Activated CD8-positive, alpha-beta memory T cell treated with anti-CD3 and anti-CD28 coated beads for 36 hours (primary cell): Measurements from ENCODE around the gene IRGC. TPM values are rescaled to one million over a fixed set of nuclear protein-coding genes. Genes with fewer than 3 reads are reported as not detected.

Experiments used
- CTCF ChIA-PET: fragments of 350-600 bp; sonication (Branson Sonifier 250); formaldehyde crosslinking; loops from one replicate; lab custom pipeline; 2021; ENCODE audit warnings: antibody characterized with exemption; lab: Charles Lee
- POLR2A ChIA-PET: fragments of 350-600 bp; sonication (Branson Sonifier 250); formaldehyde crosslinking; loops from one replicate; lab custom pipeline; 2021; ENCODE audit warnings: antibody characterized with exemption; lab: Charles Lee
- total RNA-seq, 2 experiments: library from RNA; stranded (reverse); gene quantifications; one replicate each; pipeline ENCODE4 v1.2.3, GENCODE V29; 2021

Gene IRGC
- total RNA-seq, 2 experiments from 2014 or later, result not detected

GRCh38 chr19:43764684-43765083 lies 48.8 kb downstream of the IRGC start:
- CTCF ChIA-PET, result interaction anchor here (1.1 to 6.5 kb wide), 5 partner anchors 11 to 64 kb away, joined by 3 to 120 read pairs (median 46); partner anchors contain the start of genes KCNN4 and SMG9
- POLR2A ChIA-PET, result interaction anchor here (0.7 to 3.1 kb wide), 6 partner anchors 11 to 95 kb away, joined by 3 to 57 read pairs (median 4); partner anchors contain the start of genes KCNN4, PLAUR and SMG9

GRCh38 chr19:43765109-43765876 lies 49.4 kb downstream of the IRGC start:
- ChIA-PET POLR2A (interaction anchor here (0.5 to 3.1 kb wide), 7 partner anchors 11 to 263 kb away, joined by 3 to 57 read pairs (median 5); partner anchors contain the start of genes KCNN4, PLAUR and SMG9), CTCF (interaction anchor here (1.1 to 6.5 kb wide), 7 partner anchors 12 to 64 kb away, joined by 3 to 120 read pairs (median 11); partner anchors contain the start of genes KCNN4 and SMG9)

- ChIA-PET CTCF (interaction anchor here (0.6 to 6.5 kb wide), 11 partner anchors 9 to 148 kb away, joined by 3 to 120 read pairs (median 4); partner anchors contain the start of genes KCNN4 and SMG9), POLR2A (interaction anchor here (2.1 kb wide), 1 partner anchor 9 kb away, joined by 6 read pairs; no protein-coding TSS in a partner anchor)
Measured at GRCh38 chr19:43766755-43767043, 50.8 kb downstream of the IRGC start.

- POLR2A ChIA-PET, result interaction anchor here (0.6 kb wide), 1 partner anchor 234 kb away, joined by 3 read pairs; the partner anchor contains the start of gene ZNF575
Measured at GRCh38 chr19:43767316-43767715, 51.4 kb downstream of the IRGC start.

GRCh38 chr19:43767818-43768217 lies 51.9 kb downstream of the IRGC start:
- POLR2A ChIA-PET, result interaction anchor here (0.6 kb wide), 1 partner anchor 235 kb away, joined by 3 read pairs; the partner anchor contains the start of gene ZNF575
- CTCF ChIA-PET, result interaction anchor here (1.1 to 6.5 kb wide), 4 partner anchors 11 to 21 kb away, joined by 3 to 120 read pairs (median 55); partner anchors contain the start of genes KCNN4 and SMG9

More at GRCh38 chr19:43767316-43767715, 51.4 kb downstream of the IRGC start:
- CTCF ChIA-PET, result interaction anchor here (3.3 to 6.5 kb wide), 3 partner anchors 12 to 21 kb away, joined by 46 to 120 read pairs (median 64); partner anchors contain the start of genes KCNN4 and SMG9

GRCh38 chr19:43768273-43769050 lies 52.6 kb downstream of the IRGC start:
- ChIA-PET POLR2A (interaction anchor here (1.2 kb wide), 1 partner anchor 14 kb away, joined by 5 read pairs; the partner anchor contains the start of gene SMG9), CTCF (interaction anchor here (1.0 to 6.5 kb wide), 4 partner anchors 10 to 23 kb away, joined by 3 to 120 read pairs (median 24); partner anchors contain the start of gene KCNN4)

- ChIA-PET CTCF (interaction anchor here (1.0 to 6.5 kb wide), 2 partner anchors 10 to 24 kb away, joined by 3 to 120 read pairs; partner anchors contain the start of gene KCNN4), POLR2A (interaction anchor here (1.2 kb wide), 1 partner anchor 15 kb away, joined by 5 read pairs; the partner anchor contains the start of gene SMG9)
Measured at GRCh38 chr19:43769256-43769655, 53.4 kb downstream of the IRGC start.

Other genes with a start within 250 kb of the IRGC start
- gene PHLDB3, start 211.3 kb upstream of the IRGC start, total RNA-seq, result 10 to 100 TPM; 13.4 to 14.5 TPM
- gene ETHE1, start 188.9 kb upstream of the IRGC start, total RNA-seq, result 10 to 100 TPM; 41.6 to 42.0 TPM
- 1 to 10 TPM; 1.3 to 2.2 TPM for gene ZNF575, start 182.9 kb upstream of the IRGC start, total RNA-seq
- 10 to 100 TPM; 33.1 to 39.5 TPM for gene XRCC1, start 140.5 kb upstream of the IRGC start, total RNA-seq
- gene PINLYP, start 140.3 kb upstream of the IRGC start, total RNA-seq, result 10 to 100 TPM; 14.9 to 15.1 TPM
- gene IRGQ, start 119.9 kb upstream of the IRGC start, total RNA-seq, result 10 to 100 TPM; 27.7 to 28.1 TPM
- 10 to 100 TPM; 21.0 TPM for gene ZNF576, start 119.5 kb upstream of the IRGC start, total RNA-seq
- under 1 TPM; 0.08 to 0.40 TPM for gene SRRM5, start 104.0 kb upstream of the IRGC start, total RNA-seq
- gene ZNF428, start 96.4 kb upstream of the IRGC start, total RNA-seq, result 10 to 100 TPM; 19.8 to 20.1 TPM
- under 1 TPM; 0.17 to 0.48 TPM for gene CADM4, start 76.2 kb upstream of the IRGC start, total RNA-seq
- 1 to 10 TPM; 6.3 to 6.6 TPM for gene PLAUR, start 45.9 kb upstream of the IRGC start, total RNA-seq
- gene SMG9, start 38.9 kb downstream of the IRGC start, total RNA-seq, result 10 to 100 TPM; 77.6 to 80.4 TPM
- gene KCNN4, start 64.9 kb downstream of the IRGC start, total RNA-seq, result 10 to 100 TPM; 83.8 to 89.2 TPM
- under 1 TPM; 0.32 to 0.73 TPM for gene LYPD5, start 86.4 kb downstream of the IRGC start, total RNA-seq
- 1 to 10 TPM; 4.8 to 5.0 TPM for gene ZNF283, start 111.2 kb downstream of the IRGC start, total RNA-seq
- gene ZNF404, start 167.9 kb downstream of the IRGC start, total RNA-seq, result 1 to 10 TPM; 1.2 to 1.5 TPM
- 10 to 100 TPM in 1 of 2 experiments, 1 to 10 TPM in 1; 8.9 to 10.0 TPM for gene ZNF45, start 219.2 kb downstream of the IRGC start, total RNA-seq
- 1 to 10 TPM; 1.3 to 1.4 TPM for gene ZNF221, start 235.2 kb downstream of the IRGC start, total RNA-seq